CD14-positive monocyte (primary cell): ENCODE results near the gene SEZ6L2. TPM values are rescaled to one million over a fixed set of nuclear protein-coding genes. Genes with fewer than 3 reads are reported as not detected.

Experiments
- DNase-seq, 3 donors: peaks; one replicate each; pipeline ENCODE4 v3.0.0-alpha.2; 2011 to 2022
- H2AFZ ChIP-seq: 2 replicates; pipeline ENCODE4 v1.6.0; 2012; ENCODE audit warnings: mild to moderate bottlenecking, low read depth, low read length, inconsistent platforms; ENCODE audit not compliant: insufficient read depth, poor library complexity, severe bottlenecking
- H3K27ac ChIP-seq, 2 donors: 1 replicate in 1 of 2; 2 replicates in 1 of 2; pipeline ENCODE4 v1.5.1; 2012 to 2013; ENCODE audit warnings: low read length in 2 of 2, control low read depth in 1 of 2, inconsistent platforms in 1 of 2, low read depth in 1 of 2, mild to moderate bottlenecking in 1 of 2
- H3K27me3 ChIP-seq, 2 donors: one replicate each; pipeline versions ENCODE4 v1.6.0 to v1.6.1; 2011 to 2013; ENCODE audit warnings: low read length in 2 of 2; ENCODE audit not compliant: control insufficient read depth in 2 of 2, insufficient read depth in 2 of 2
- H3K36me3 ChIP-seq, 2 donors: replicated peaks in 1 of 2; 1 replicate in 1 of 2; 2 replicates in 1 of 2; pipeline versions ENCODE4 v1.5.1 to v1.6.1; 2012 to 2013; ENCODE audit warnings: low read length in 2 of 2, control low read depth in 1 of 2, inconsistent platforms in 1 of 2, mild to moderate bottlenecking in 1 of 2; ENCODE audit not compliant: insufficient read depth in 2 of 2, control insufficient read depth in 1 of 2
- H3K4me1 ChIP-seq, 2 donors: 1 replicate in 1 of 2; 2 replicates in 1 of 2; pipeline versions ENCODE4 v1.5.1 to v1.6.1; 2012 to 2013; ENCODE audit warnings: low read length in 2 of 2, control low read depth in 1 of 2, inconsistent platforms in 1 of 2, mild to moderate bottlenecking in 1 of 2, moderate library complexity in 1 of 2; ENCODE audit not compliant: insufficient read depth in 2 of 2, control insufficient read depth in 1 of 2
- H3K4me2 ChIP-seq: replicated peaks from 2 replicates; pipeline ENCODE3; 2012; ENCODE audit warnings: low read length, moderate library complexity, mild to moderate bottlenecking; ENCODE audit not compliant: poor library complexity, severe bottlenecking; ENCODE audit errors: extremely low read depth
- H3K4me3 ChIP-seq, 3 experiments: fragments of 200-600 bp in 1 of 3; sonication (generic) in 1 of 3; replicated peaks in 1 of 3; 1 replicate in 2 of 3; 2 replicates in 1 of 3; pipeline ENCODE4 v1.5.1; 2011 to 2013; ENCODE audit warnings: low read length in 3 of 3, mild to moderate bottlenecking in 3 of 3, control low read depth in 2 of 3, low read depth in 2 of 3, inconsistent platforms in 1 of 3, moderate library complexity in 1 of 3
- H3K79me2 ChIP-seq: 2 replicates; pipeline ENCODE4 v1.6.0; 2012; ENCODE audit warnings: mild to moderate bottlenecking, control low read depth, inconsistent platforms, low read length, moderate library complexity; ENCODE audit not compliant: insufficient read depth
- H3K9ac ChIP-seq: 2 replicates; pipeline ENCODE4 v1.6.0; 2017; ENCODE audit warnings: low read length, mild to moderate bottlenecking; ENCODE audit not compliant: insufficient read depth, poor library complexity, severe bottlenecking
- H3K9me3 ChIP-seq, 2 donors: replicated peaks in 1 of 2; 1 replicate in 1 of 2; 2 replicates in 1 of 2; pipeline versions ENCODE4 v1.5.1 to v1.6.1; 2012 to 2013; ENCODE audit warnings: low read length in 2 of 2, control low read depth in 1 of 2; ENCODE audit not compliant: control insufficient read depth in 1 of 2, insufficient read depth in 1 of 2
- H4K20me1 ChIP-seq: 2 replicates; pipeline ENCODE4 v1.6.0; 2012; ENCODE audit warnings: mild to moderate bottlenecking, low read length, control low read depth, moderate library complexity; ENCODE audit not compliant: insufficient read depth
- H3K27ac Mint-ChIP-seq, 7 donors: one replicate each; pipeline ENCODE4 v1.8.0; 2020; ENCODE audit warnings: mild to moderate bottlenecking in 7 of 7, mixed read lengths in 7 of 7, moderate library complexity in 6 of 7, inconsistent platforms in 2 of 7
- H3K27me3 Mint-ChIP-seq, 3 donors: one replicate each; pipeline ENCODE4 v1.8.0; 2021 to 2022; ENCODE audit warnings: low read depth in 3 of 3, mild to moderate bottlenecking in 3 of 3, mixed read lengths in 3 of 3, moderate library complexity in 3 of 3, inconsistent platforms in 1 of 3
- H3K36me3 Mint-ChIP-seq, 2 donors: one replicate each; pipeline ENCODE4 v1.8.0; 2020; ENCODE audit warnings: mixed read lengths in 2 of 2, inconsistent platforms in 1 of 2, mild to moderate bottlenecking in 1 of 2
- H3K4me1 Mint-ChIP-seq: one replicate; pipeline ENCODE4 v1.8.0; 2020; ENCODE audit warnings: mild to moderate bottlenecking, mixed read lengths
- H3K4me3 Mint-ChIP-seq, 2 donors: one replicate each; pipeline ENCODE4 v1.8.0; 2020; ENCODE audit warnings: mild to moderate bottlenecking in 2 of 2, mixed read lengths in 2 of 2, moderate library complexity in 1 of 2
- H3K9me3 Mint-ChIP-seq, 7 donors: one replicate each; pipeline ENCODE4 v1.8.0; 2020 to 2022; ENCODE audit warnings: mixed read lengths in 7 of 7, mild to moderate bottlenecking in 6 of 7, moderate library complexity in 6 of 7, inconsistent platforms in 2 of 7
- WGBS: methylation state at CpG from one replicate; pipeline ENCODE4 v1.1.5; 2013; ENCODE audit warnings: missing lambda C conversion rate; ENCODE audit not compliant: insufficient coverage; 5-methylcytosine and 5-hydroxymethylcytosine counted together
- intact Hi-C, 2 donors: fragments of 100-400 bp; cut with micrococcal nuclease; formaldehyde crosslinking; loops; one replicate each; pipeline versions ENCODE4 v1.15.0 to v1.15.1; 2023
- polyA plus RNA-seq, 3 donors: library from polyadenylated mRNA; depleted of rRNA in 1 of 3; unstranded in 2 of 3; stranded (reverse) in 1 of 3; fragments of 300-500 nt in 2 of 3; fragments of >200 nt in 1 of 3; fragmentation: Illumina TruSeq in 2 of 3; gene quantifications; 1 replicate in 2 of 3; 2 replicates in 1 of 3; pipeline ENCODE4 v1.2.3, GENCODE V29; 2012 to 2021
- TF ChIP-seq, protein P1 (sequence below): fragments of 200-600 bp; IDR thresholded peaks from one replicate; pipeline ENCODE4 v1.8.0; 2022; ENCODE audit warnings: antibody characterized with exemption, mild to moderate bottlenecking

Gene SEZ6L2
- polyA plus RNA-seq, 3 donors: not detected

DNA sequence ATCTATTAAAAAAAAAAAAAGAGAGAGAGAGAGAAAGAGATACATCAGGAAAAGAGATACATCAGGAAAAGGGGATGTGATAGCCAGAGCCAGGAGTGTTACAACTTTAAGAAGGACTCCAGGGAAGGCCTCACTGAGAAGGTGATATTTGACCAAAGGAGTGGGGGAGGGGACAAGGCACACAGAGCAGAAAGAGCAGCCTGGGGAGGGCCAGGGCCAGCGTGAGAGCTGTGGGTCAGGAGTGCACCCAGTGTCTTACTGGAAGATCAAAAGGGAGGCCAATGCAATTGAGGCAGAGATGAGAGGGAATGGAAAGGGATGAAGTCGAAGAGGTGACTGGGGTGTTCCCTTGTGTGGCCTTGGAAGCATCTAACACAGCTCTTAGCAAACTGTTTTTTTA, 8.6 kb upstream of the SEZ6L2 start:
- no peak overlapping the region for H3K9ac ChIP-seq

DNA sequence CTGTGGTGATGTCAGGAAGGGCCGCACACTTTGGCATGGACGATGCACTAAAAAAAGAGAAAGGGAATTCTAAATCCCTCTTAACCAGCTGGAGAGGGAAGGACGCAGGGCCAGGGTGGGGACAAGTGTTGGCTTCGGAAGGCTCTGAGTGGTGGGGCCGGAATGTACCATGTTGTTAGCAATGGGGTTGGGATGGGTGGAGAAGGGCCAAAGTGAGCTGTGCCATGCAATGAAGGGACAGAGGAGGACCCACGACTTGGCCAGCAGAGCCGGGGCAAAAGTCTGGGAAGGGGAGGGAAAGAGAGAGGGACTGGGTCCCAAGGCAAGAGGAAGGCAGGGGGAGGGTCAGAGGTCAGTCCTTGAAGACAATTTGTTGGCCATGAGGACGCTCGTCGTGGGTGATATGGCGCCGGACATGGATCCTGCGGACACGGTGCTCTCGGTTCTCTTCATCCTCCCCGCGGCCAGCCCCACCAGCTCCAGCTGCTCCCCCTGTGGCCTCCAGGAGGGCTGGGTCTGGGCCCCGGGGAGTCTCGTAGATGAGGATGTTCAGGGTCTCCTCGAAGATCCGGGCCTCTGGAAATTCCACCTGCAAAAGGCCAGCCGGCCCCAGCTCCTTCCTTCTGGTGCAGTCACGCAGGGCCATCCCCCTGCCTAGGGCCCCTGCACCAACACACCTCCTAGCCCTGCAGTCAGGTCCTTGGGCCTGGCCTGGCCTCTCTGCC, 7.3 kb upstream of the SEZ6L2 start:
- no peak overlapping the region for H3K27ac ChIP-seq
- no peak overlapping the region for H2AFZ ChIP-seq
- DNase-seq: no peak
- no peak overlapping the region for H3K9ac ChIP-seq
- intact Hi-C loops: no loop called here
- H3K9me3 ChIP-seq: no peaks in the 10 kb centered on the region
- Mint-ChIP-seq H3K27ac (no peak overlapping the region), H3K27me3 (peaks cover 1 to 9% (median 2%) of the 10 kb centered on the region in 3 donors), H3K4me3 (no peak overlapping the region), H3K9me3 (peaks cover 0 to 2% (median 0%) of the 10 kb centered on the region in 7 donors), H3K36me3 (peaks cover 4 to 12% of the 10 kb centered on the region in 2 donors), H3K4me1 (peaks cover 20% of the 10 kb centered on the region)
- no peak overlapping the region for H3K4me3 ChIP-seq
- peaks cover 14 to 16% of the 10 kb centered on the region in 2 donors for H3K4me1 ChIP-seq
- no peak overlapping the region for H3K4me2 ChIP-seq
- H3K27me3 ChIP-seq: no peaks in the 10 kb centered on the region
- H3K36me3 ChIP-seq: no peaks in the 10 kb centered on the region
- no peaks in the 10 kb centered on the region for H4K20me1 ChIP-seq
- TF ChIP-seq, protein P1, sequence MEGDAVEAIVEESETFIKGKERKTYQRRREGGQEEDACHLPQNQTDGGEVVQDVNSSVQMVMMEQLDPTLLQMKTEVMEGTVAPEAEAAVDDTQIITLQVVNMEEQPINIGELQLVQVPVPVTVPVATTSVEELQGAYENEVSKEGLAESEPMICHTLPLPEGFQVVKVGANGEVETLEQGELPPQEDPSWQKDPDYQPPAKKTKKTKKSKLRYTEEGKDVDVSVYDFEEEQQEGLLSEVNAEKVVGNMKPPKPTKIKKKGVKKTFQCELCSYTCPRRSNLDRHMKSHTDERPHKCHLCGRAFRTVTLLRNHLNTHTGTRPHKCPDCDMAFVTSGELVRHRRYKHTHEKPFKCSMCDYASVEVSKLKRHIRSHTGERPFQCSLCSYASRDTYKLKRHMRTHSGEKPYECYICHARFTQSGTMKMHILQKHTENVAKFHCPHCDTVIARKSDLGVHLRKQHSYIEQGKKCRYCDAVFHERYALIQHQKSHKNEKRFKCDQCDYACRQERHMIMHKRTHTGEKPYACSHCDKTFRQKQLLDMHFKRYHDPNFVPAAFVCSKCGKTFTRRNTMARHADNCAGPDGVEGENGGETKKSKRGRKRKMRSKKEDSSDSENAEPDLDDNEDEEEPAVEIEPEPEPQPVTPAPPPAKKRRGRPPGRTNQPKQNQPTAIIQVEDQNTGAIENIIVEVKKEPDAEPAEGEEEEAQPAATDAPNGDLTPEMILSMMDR: no peak
- WGBS: 90% methylated on average over 20 of the region's 23 CpGs
- no peaks in the 10 kb centered on the region for H3K79me2 ChIP-seq

More for the DNA sequence above, 8.6 kb upstream of the SEZ6L2 start:
- Histone ChIP-seq H3K4me1 (peaks cover 14 to 16% of the 10 kb centered on the region in 2 donors), H3K36me3 (no peaks in the 10 kb centered on the region), H3K27me3 (no peaks in the 10 kb centered on the region), H3K79me2 (no peaks in the 10 kb centered on the region), H3K27ac (no peak overlapping the region), H3K9me3 (no peaks in the 10 kb centered on the region), H3K4me2 (no peak overlapping the region), H2AFZ (no peak overlapping the region), H4K20me1 (no peaks in the 10 kb centered on the region), H3K4me3 (no peak overlapping the region)
- Mint-ChIP-seq H3K4me3 (no peak overlapping the region), H3K9me3 (peaks cover 0 to 2% (median 0%) of the 10 kb centered on the region in 7 donors), H3K27ac (no peak overlapping the region), H3K27me3 (peaks cover 0 to 4% (median 0%) of the 10 kb centered on the region in 3 donors), H3K36me3 (peaks cover 8 to 15% of the 10 kb centered on the region in 2 donors), H3K4me1 (peaks cover 20% of the 10 kb centered on the region)
- TF ChIP-seq, protein P1: no peak
- intact Hi-C loops: no loop called here
- WGBS: 100% methylated on average over 1 of the region's 2 CpGs
- no peak for DNase-seq
